ENCODE results near the gene SIL1. TPM values are rescaled to one million over a fixed set of nuclear protein-coding genes. Genes with fewer than 3 reads are reported as not detected.

Gene SIL1
- polyA plus RNA-seq, 2 donors = 27.2 to 31.7 TPM

DNA sequence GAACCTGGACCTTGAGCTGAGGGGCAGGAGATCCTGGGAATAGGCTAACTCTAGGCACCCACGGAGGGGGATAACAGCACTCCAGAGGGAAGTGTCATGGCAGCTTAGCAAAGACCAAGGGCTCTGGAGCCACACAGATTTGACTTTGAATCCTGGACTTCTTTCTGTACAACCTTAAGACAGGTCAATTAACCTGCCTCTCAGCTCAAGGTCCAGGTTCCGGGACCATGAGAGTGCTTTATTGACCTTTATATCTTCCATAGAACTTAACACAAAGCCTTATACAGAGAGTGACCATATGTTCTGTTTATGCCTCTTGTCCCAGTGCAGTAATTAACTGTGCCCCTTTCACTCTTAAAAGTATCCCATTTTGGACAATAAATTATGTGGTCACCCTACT, 232.5 kb downstream of the SIL1 start:
- no peak overlapping the region for H3K4me3 ChIP-seq (ENCODE audit: low read depth in 1 of 2, low read length in 2 of 2)
- no peaks in the 10 kb centered on the region for H3K36me3 ChIP-seq (ENCODE audit: control insufficient read depth in 2 of 2, insufficient read depth in 2 of 2, low read length in 1 of 2)
- 84 to 94% methylated on average over 2 of the region's 2 CpGs for WGBS, 2 donors
- H3K27me3 ChIP-seq (ENCODE audit: control insufficient read depth in 1 of 2, insufficient read depth in 2 of 2, low read length in 2 of 2) = no peaks in the 10 kb centered on the region
- H3K27ac ChIP-seq (ENCODE audit: low read depth in 2 of 2, low read length in 1 of 2) = no peak overlapping the region
- peaks cover 2% of the 10 kb centered on the region in 2 donors for H3K4me1 ChIP-seq (ENCODE audit: control insufficient read depth in 2 of 2, insufficient read depth in 2 of 2, low read length in 1 of 2)
- H3K9me3 ChIP-seq (ENCODE audit: control insufficient read depth in 2 of 2, insufficient read depth in 1 of 2, low read depth in 1 of 2, low read length in 1 of 2) = no peaks in the 10 kb centered on the region

DNA sequence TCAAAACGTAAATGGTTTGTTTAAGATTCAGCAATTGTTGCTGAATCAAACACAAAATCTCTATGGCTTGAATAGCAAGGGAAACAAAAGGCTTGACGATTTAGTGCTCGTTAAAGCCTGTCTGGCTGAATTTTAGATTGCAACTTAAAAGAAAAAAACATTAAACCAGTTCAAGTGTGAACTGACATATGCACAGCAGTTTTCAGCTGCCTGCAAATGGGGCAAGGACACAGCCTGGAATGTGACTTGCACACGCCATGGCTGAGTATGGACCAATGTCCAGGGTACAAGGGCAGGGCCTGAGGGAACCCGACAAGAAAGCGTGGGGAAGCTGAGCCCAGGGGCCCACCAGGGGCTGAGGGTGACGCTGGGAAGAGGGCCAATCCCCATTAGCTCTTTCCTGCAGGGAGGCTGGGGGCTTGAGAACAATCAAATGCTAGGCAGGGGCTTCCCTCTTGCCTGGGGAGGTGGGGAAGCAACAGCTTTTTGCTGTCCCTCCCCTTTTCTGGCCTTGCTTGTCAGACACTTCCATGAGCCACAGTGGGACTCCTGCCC, 233.4 kb downstream of the SIL1 start:
- Histone ChIP-seq H3K9me3 (ENCODE audit: control insufficient read depth in 2 of 2, insufficient read depth in 1 of 2, low read depth in 1 of 2, low read length in 1 of 2) (no peaks in the 10 kb centered on the region), H3K36me3 (ENCODE audit: control insufficient read depth in 2 of 2, insufficient read depth in 2 of 2, low read length in 1 of 2) (no peaks in the 10 kb centered on the region), H3K4me1 (ENCODE audit: control insufficient read depth in 2 of 2, insufficient read depth in 2 of 2, low read length in 1 of 2) (peaks cover 2% of the 10 kb centered on the region in 2 donors), H3K27ac (ENCODE audit: low read depth in 2 of 2, low read length in 1 of 2) (no peak overlapping the region), H3K4me3 (ENCODE audit: low read depth in 1 of 2, low read length in 2 of 2) (no peak overlapping the region), H3K27me3 (ENCODE audit: control insufficient read depth in 1 of 2, insufficient read depth in 2 of 2, low read length in 2 of 2) (no peaks in the 10 kb centered on the region)
- 68 to 70% methylated on average over 7 of the region's 7 CpGs for WGBS, 2 donors

DNA sequence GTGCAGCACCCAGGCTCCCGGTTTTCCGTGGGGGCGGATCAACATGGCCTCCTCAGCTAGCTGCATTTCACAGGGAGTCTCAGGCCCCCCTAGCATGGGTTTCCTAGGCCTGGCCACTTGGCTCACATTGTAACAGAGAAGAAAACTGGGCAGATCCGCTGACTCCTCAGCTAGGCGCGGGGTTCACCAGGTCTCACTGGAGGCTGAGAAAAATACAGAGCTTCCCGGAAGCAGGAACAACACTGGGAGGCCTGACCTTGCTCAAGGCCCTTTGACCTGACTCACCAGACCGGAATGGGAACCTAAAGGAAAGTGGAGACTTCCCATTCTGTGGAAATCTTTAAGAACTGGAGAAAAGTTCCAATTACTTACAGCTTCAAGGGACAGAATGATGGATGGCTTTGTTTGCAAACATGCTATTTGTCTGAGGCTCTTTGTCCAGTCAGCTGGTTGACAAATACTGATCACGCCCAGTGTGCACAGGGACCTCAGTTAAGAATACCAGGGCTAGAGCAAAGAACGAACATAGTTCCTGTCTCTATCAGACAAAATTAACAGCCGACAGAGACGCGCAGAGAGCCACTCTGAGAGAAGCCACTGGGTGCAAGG, 234.3 kb downstream of the SIL1 start:
- Histone ChIP-seq H3K4me3 (ENCODE audit: low read depth in 1 of 2, low read length in 2 of 2) (no peak overlapping the region), H3K36me3 (ENCODE audit: control insufficient read depth in 2 of 2, insufficient read depth in 2 of 2, low read length in 1 of 2) (no peaks in the 10 kb centered on the region), H3K27ac (ENCODE audit: low read depth in 2 of 2, low read length in 1 of 2) (no peak overlapping the region), H3K27me3 (ENCODE audit: control insufficient read depth in 1 of 2, insufficient read depth in 2 of 2, low read length in 2 of 2) (no peaks in the 10 kb centered on the region), H3K4me1 (ENCODE audit: control insufficient read depth in 2 of 2, insufficient read depth in 2 of 2, low read length in 1 of 2) (peaks cover 2% of the 10 kb centered on the region in 2 donors), H3K9me3 (ENCODE audit: control insufficient read depth in 2 of 2, insufficient read depth in 1 of 2, low read depth in 1 of 2, low read length in 1 of 2) (no peaks in the 10 kb centered on the region)
- 82 to 89% methylated on average over 13 of the region's 13 CpGs for WGBS, 2 donors

DNA sequence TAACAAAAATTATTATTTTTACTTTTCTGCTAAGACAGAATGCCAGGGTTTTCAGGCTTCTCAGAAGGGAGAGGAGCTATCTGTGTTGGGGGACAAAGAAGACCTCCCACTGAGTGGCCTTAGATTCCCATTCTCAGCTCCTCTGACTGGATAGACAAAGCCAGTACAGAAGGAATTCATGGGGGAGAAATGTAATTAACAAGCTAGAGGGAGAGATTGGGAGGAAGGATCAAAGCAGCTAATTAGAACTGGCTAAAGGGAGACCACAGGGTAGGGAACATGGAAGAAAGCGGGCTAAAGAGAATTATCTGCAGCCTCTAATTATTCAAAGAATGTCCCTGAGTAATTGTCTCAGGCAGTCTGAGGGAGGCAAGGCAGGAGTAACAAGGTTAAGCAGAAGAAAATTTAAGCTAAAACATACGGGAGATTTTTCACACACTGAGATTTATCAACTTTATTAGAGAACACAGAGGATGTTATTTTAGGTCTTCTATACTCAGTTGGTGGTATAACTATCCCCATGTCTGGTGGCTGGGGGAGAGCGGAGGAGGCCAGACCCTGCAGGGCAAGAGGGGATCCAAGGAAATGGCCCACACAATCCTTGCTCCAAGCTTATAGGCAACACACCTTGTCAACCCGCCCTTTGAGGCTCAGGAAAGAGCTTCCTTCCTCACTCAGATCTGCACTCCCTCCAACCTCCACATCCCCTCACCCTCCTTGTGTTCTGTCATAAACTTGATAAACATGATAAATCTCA, 235.4 kb downstream of the SIL1 start:
- H3K4me1 ChIP-seq (ENCODE audit: control insufficient read depth in 2 of 2, insufficient read depth in 2 of 2, low read length in 1 of 2) = peaks cover 2% of the 10 kb centered on the region in 2 donors

GRCh38 chr5:138961729-138962128, 236.4 kb downstream of the SIL1 start:
- Histone ChIP-seq H3K4me1 (ENCODE audit: control insufficient read depth in 2 of 2, insufficient read depth in 2 of 2, low read length in 1 of 2) (peaks cover 2% of the 10 kb centered on the region in 2 donors), H3K9me3 (ENCODE audit: control insufficient read depth in 2 of 2, insufficient read depth in 1 of 2, low read depth in 1 of 2, low read length in 1 of 2) (no peaks in the 10 kb centered on the region), H3K4me3 (ENCODE audit: low read depth in 1 of 2, low read length in 2 of 2) (no peak overlapping the region), H3K27ac (ENCODE audit: low read depth in 2 of 2, low read length in 1 of 2) (no peak overlapping the region), H3K36me3 (ENCODE audit: control insufficient read depth in 2 of 2, insufficient read depth in 2 of 2, low read length in 1 of 2) (no peaks in the 10 kb centered on the region), H3K27me3 (ENCODE audit: control insufficient read depth in 1 of 2, insufficient read depth in 2 of 2, low read length in 2 of 2) (no peaks in the 10 kb centered on the region)
- 85 to 88% methylated on average over 1 of the region's 1 CpG for WGBS, 2 donors

More for the DNA sequence above, 235.4 kb downstream of the SIL1 start:
- no peaks in the 10 kb centered on the region for H3K27me3 ChIP-seq (ENCODE audit: control insufficient read depth in 1 of 2, insufficient read depth in 2 of 2, low read length in 2 of 2)
- H3K9me3 ChIP-seq (ENCODE audit: control insufficient read depth in 2 of 2, insufficient read depth in 1 of 2, low read depth in 1 of 2, low read length in 1 of 2) = no peaks in the 10 kb centered on the region
- H3K4me3 ChIP-seq (ENCODE audit: low read depth in 1 of 2, low read length in 2 of 2) = no peak overlapping the region
- WGBS, 2 donors = 90 to 95% methylated on average over 4 of the region's 4 CpGs
- no peaks in the 10 kb centered on the region for H3K36me3 ChIP-seq (ENCODE audit: control insufficient read depth in 2 of 2, insufficient read depth in 2 of 2, low read length in 1 of 2)
- H3K27ac ChIP-seq (ENCODE audit: low read depth in 2 of 2, low read length in 1 of 2) = no peak overlapping the region

- 91 to 100% methylated on average over 1 of the region's 1 CpG for WGBS, 2 donors
- no peak overlapping the region for H3K4me3 ChIP-seq (ENCODE audit: low read depth in 1 of 2, low read length in 2 of 2)
- H3K36me3 ChIP-seq (ENCODE audit: control insufficient read depth in 2 of 2, insufficient read depth in 2 of 2, low read length in 1 of 2) = no peaks in the 10 kb centered on the region
- H3K9me3 ChIP-seq (ENCODE audit: control insufficient read depth in 2 of 2, insufficient read depth in 1 of 2, low read depth in 1 of 2, low read length in 1 of 2) = no peaks in the 10 kb centered on the region
- peaks cover 2% of the 10 kb centered on the region in 2 donors for H3K4me1 ChIP-seq (ENCODE audit: control insufficient read depth in 2 of 2, insufficient read depth in 2 of 2, low read length in 1 of 2)
- no peak overlapping the region for H3K27ac ChIP-seq (ENCODE audit: low read depth in 2 of 2, low read length in 1 of 2)
- no peaks in the 10 kb centered on the region for H3K27me3 ChIP-seq (ENCODE audit: control insufficient read depth in 1 of 2, insufficient read depth in 2 of 2, low read length in 2 of 2)
Measured at GRCh38 chr5:138961221-138961620, 236.9 kb downstream of the SIL1 start.

- no peaks in the 10 kb centered on the region for H3K27me3 ChIP-seq (ENCODE audit: control insufficient read depth in 1 of 2, insufficient read depth in 2 of 2, low read length in 2 of 2)
- no peak overlapping the region for H3K27ac ChIP-seq (ENCODE audit: low read depth in 2 of 2, low read length in 1 of 2)
- no peak overlapping the region for H3K4me3 ChIP-seq (ENCODE audit: low read depth in 1 of 2, low read length in 2 of 2)
- peaks cover 2% of the 10 kb centered on the region in 2 donors for H3K4me1 ChIP-seq (ENCODE audit: control insufficient read depth in 2 of 2, insufficient read depth in 2 of 2, low read length in 1 of 2)
- WGBS, 2 donors = 78 to 80% methylated on average over 5 of the region's 5 CpGs
- no peaks in the 10 kb centered on the region for H3K36me3 ChIP-seq (ENCODE audit: control insufficient read depth in 2 of 2, insufficient read depth in 2 of 2, low read length in 1 of 2)
- H3K9me3 ChIP-seq (ENCODE audit: control insufficient read depth in 2 of 2, insufficient read depth in 1 of 2, low read depth in 1 of 2, low read length in 1 of 2) = no peaks in the 10 kb centered on the region
Measured at GRCh38 chr5:138960145-138960692, 237.9 kb downstream of the SIL1 start.

- Histone ChIP-seq H3K9me3 (ENCODE audit: control insufficient read depth in 2 of 2, insufficient read depth in 1 of 2, low read depth in 1 of 2, low read length in 1 of 2) (no peaks in the 10 kb centered on the region), H3K36me3 (ENCODE audit: control insufficient read depth in 2 of 2, insufficient read depth in 2 of 2, low read length in 1 of 2) (no peaks in the 10 kb centered on the region), H3K4me3 (ENCODE audit: low read depth in 1 of 2, low read length in 2 of 2) (no peak overlapping the region), H3K4me1 (ENCODE audit: control insufficient read depth in 2 of 2, insufficient read depth in 2 of 2, low read length in 1 of 2) (peaks cover 12 to 18% of the 10 kb centered on the region in 2 donors), H3K27ac (ENCODE audit: low read depth in 2 of 2, low read length in 1 of 2) (no peak overlapping the region), H3K27me3 (ENCODE audit: control insufficient read depth in 1 of 2, insufficient read depth in 2 of 2, low read length in 2 of 2) (no peaks in the 10 kb centered on the region)
- 93 to 100% methylated on average over 1 of the region's 1 CpG for WGBS, 2 donors
Measured at GRCh38 chr5:138956801-138957200, 241.4 kb downstream of the SIL1 start.

DNA sequence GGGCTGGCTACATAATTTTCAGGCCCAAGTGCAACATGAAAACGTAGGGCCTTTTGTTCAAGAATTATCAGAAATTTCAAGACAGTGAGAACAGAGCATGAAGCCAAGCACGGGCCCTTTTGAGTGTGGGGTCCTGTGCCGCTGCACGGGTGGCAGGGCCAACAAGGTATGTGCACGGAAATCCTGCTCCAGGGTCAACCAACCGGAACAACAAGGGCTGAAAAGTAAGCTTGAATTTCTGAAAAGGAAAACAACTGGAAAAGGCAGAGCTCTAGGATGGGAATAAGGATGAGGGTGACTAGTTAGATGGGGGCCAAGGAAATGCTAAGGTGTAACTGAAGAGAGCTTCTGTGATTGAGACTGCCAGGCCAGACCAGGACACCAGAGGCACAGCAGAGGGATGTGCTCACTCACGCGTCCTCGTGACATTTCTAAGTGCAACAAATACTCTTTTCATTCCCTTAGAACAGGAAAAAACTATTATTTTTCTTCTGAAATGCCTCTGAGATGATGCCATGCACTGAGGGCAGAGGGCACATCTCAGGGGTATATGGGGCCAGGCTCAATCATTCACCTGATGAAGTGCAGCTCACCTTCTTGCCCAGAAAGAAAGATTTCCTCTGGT, 242.4 kb downstream of the SIL1 start:
- Histone ChIP-seq H3K4me3 (ENCODE audit: low read depth in 1 of 2, low read length in 2 of 2) (no peak overlapping the region), H3K27me3 (ENCODE audit: control insufficient read depth in 1 of 2, insufficient read depth in 2 of 2, low read length in 2 of 2) (no peaks in the 10 kb centered on the region), H3K36me3 (ENCODE audit: control insufficient read depth in 2 of 2, insufficient read depth in 2 of 2, low read length in 1 of 2) (peaks cover 0 to 3% of the 10 kb centered on the region in 2 donors), H3K9me3 (ENCODE audit: control insufficient read depth in 2 of 2, insufficient read depth in 1 of 2, low read depth in 1 of 2, low read length in 1 of 2) (no peaks in the 10 kb centered on the region), H3K27ac (ENCODE audit: low read depth in 2 of 2, low read length in 1 of 2) (no peak overlapping the region), H3K4me1 (ENCODE audit: control insufficient read depth in 2 of 2, insufficient read depth in 2 of 2, low read length in 1 of 2) (peaks cover 14 to 22% of the 10 kb centered on the region in 2 donors)
- WGBS, 2 donors = 82 to 84% methylated on average over 9 of the region's 9 CpGs

All from esophagus (tissue), 2 donors.